DMS53 treated with DMSO at 0.1 percent for 48 hours (cell line): Measurements from ENCODE around the gene PPP6R3.
"Not testable (repeated sequence)": the region's sequence is repeated elsewhere in the genome, so short reads cannot be mapped to it uniquely, and the experiment has no call there.

Source experiments
- DNase-seq: peaks from one replicate; lab custom pipeline; 2025; ENCODE audit not compliant: unreplicated experiment; lab: John Stamatoyannopoulos, UW

The PPP6R3 gene

GRCh38 chr11:68523033-68523432 lies 62.5 kb downstream of the PPP6R3 start:
- no peak for DNase-seq

DNA sequence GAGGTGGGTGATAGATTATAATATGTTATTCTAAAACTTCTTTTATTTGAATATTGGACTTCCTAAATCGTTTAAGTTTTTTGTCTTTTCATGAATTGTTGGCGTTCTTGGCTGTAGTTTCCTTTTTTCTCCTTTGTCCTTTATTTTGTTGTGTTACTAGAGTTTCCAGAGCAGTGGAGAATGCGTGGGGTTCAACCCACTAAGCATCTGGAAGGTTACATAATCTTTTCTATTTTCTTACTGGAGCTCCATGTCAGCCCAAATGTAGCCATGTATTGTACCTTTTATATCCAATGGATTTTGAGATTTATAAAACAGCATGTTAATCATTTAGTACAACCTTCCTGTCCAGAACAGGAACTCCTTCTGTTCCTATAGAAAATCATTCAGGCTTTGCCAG lies 63.2 kb downstream of the PPP6R3 start:
- DNase-seq, result no peak

- DNase-seq, result no peak
Measured at GRCh38 chr11:68524213-68524612, 63.7 kb downstream of the PPP6R3 start.

GRCh38 chr11:68524681-68525080 lies 64.1 kb downstream of the PPP6R3 start:
- DNase-seq, result no peak

GRCh38 chr11:68525336-68525735 lies 64.8 kb downstream of the PPP6R3 start:
- DNase-seq, result no peak

DNA sequence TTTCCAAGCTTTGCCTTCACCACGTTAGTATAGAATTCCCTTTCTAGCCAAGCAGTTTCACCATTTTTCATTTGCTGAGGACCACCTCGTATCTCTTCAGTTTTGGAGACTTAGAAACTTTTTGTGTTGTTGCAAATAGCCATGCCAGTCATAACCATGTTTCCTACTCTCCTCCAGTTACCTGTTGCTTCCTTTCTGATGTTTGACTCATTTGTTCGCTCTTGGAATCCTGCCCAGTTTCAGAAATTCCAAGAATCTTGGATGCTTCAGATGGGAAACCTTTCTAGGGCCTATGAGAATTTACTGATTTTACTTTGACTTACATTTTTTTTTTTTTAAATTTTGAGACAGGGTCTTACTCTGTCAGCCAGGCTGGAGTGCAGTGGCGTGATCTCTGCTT lies 65.4 kb downstream of the PPP6R3 start:
- no peak for DNase-seq

GRCh38 chr11:68527585-68527984 lies 67.0 kb downstream of the PPP6R3 start:
- DNase-seq, result no peak

DNA sequence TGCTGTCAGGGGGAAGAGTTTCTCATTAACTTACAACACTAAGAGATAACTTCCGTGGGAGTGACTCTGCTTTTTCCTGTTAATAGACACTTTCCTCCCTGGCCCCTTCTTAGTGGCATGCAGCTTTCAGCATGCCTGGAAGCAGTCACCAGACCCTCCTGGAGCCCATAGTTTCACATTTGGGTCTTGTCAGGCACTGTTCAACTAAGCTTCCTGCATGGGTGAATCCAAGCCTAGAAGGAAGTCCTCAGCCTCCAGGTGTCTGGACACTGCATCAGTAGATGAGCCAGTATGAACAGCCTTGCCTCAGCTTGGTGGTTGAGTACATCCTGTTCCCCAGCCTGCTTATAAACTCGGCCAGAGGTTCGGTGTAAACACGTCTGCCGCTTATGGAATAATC lies 68.1 kb downstream of the PPP6R3 start:
- no peak for DNase-seq

DNA sequence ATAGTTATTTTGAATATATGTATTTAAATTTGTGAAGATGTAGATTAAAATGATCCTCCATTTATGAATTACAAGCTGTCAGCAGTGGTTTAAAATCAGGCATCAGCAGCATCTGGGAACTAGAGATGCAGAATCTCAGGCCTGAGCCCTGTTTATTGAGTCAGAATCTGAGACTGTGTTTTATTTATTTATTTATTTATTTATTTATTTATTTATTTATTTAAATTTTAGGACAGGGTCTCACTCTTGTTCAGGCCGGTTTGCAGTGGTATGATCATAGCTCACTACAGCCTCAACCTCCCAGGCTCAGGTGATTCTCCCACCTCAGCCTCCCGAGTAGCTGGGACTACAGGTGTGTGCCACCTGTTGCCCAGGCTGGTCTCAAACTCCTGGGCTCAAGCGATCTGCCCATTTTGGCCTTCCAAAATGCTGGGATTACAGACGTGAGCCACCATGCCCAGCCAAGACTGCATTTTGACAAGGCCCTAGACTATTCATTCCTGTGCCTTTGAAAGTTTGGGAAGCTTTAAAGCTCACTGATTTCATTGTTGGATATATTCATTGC lies 70.7 kb downstream of the PPP6R3 start:
- DNase-seq, result no peak

- peak; percentile 47 for DNase-seq
Measured at GRCh38 chr11:68532727-68533369, 72.3 kb downstream of the PPP6R3 start.

- no peak for DNase-seq
Measured at GRCh38 chr11:68533945-68534344, 73.4 kb downstream of the PPP6R3 start.

DNA sequence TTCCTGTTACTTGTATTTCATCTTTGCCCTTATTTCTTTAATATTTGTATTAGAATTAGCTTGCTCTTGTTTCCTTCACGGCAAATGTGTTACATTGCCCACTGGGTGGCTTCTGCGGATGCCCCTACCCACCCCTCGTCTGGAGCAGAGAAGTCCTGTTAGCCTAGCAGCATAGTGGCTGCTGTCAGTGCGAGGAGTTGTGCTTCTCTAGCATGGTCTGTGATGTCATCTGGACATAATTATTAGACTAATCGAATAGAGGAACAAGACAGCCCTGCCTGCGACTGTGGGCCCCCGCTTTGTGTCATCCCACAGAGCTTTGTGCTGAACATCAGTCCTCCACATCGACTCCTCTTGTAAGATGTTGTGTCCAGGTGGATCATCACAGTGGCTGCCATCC lies 74.5 kb downstream of the PPP6R3 start:
- DNase-seq, result no peak

DNA sequence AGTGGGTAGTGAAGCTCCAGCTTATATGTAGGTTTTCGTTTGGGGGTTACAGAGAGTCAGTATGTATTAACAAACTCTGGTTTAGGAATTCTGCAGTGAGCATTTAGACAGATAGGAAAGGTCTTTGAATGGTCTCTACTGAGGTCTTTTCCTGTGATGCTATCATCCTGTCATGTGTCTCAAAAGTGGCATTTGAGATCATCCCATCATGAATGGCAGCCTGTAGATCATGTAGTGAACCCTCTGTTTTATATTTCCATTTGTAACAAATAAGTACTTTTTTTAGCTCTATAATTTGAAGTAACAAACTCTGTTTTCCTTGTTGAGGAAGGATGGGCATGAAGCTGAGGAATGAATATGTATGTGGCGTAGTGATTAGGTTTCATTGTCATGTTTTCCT lies 76.2 kb downstream of the PPP6R3 start:
- DNase-seq, result no peak

DNA sequence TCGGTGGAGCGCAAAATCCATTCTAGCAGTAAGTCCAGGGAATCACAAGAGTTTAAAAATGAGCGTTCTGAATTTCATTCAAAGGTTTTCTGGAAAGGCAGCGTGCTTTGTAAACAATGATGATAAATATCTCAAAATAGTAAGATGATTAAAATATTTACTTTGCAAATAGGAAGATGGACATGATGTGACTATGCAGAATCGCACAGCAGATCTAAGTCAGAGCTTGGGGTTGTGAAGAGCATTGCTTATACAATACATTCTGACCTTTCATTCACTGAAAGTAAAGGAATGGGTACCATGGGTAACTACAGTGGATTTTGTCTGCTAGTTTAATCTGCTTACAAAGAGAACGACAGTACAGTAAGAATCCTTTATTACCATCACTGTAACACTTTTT lies 77.5 kb downstream of the PPP6R3 start:
- no peak for DNase-seq

- no peak for DNase-seq
Measured at GRCh38 chr11:68539395-68539794, 78.8 kb downstream of the PPP6R3 start.

GRCh38 chr11:68540504-68540903 lies 80.0 kb downstream of the PPP6R3 start:
- DNase-seq, result not testable (repeated sequence)

GRCh38 chr11:68541116-68541515 lies 80.6 kb downstream of the PPP6R3 start:
- DNase-seq, result no peak

DNA sequence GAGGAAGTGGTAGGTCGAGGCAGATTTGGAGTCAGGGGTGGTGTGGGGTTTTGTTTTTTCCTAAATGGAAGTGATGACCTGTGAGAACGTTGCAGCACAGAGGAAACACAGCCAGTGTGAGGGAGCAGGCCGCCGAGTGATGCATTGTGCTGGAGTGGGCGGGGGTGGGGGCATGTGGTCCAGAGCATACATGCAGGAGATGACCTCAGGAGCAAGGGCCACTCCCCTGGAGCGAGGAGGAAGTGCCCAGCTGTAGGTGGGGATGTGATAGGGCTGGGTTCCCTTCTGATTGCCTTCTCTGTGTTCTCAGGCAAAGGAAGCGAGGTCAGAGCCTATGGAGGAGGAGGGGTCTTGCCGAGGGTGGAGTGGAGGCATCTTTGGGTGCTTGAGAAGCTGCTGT lies 81.4 kb downstream of the PPP6R3 start:
- DNase-seq, result no peak

- no peak for DNase-seq
Measured at GRCh38 chr11:68542617-68543016, 82.1 kb downstream of the PPP6R3 start.

- DNase-seq, result no peak
Measured at GRCh38 chr11:68543594-68543993, 83.0 kb downstream of the PPP6R3 start.

DNA sequence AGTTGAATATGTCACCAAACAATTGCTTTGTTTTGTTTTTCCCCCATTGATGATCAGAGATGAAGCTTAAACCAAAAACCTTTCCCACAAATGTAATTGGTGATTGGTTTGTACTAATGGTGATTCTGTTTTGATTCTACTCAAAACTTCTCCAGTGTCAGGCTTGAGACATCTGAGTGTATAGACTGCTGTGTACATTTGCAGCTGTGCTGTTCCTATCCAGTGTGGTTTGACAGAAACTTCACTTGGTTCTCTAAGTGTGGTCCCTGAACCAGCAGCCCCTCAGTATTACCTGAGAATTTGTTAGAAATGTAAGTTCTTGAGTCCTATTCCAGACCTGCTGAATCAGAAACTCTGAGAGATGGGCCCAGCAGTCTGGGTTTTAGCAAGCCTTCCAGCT lies 84.8 kb downstream of the PPP6R3 start:
- DNase-seq, result no peak

GRCh38 chr11:68545796-68546195 lies 85.2 kb downstream of the PPP6R3 start:
- DNase-seq, result peak; percentile 88

DNA sequence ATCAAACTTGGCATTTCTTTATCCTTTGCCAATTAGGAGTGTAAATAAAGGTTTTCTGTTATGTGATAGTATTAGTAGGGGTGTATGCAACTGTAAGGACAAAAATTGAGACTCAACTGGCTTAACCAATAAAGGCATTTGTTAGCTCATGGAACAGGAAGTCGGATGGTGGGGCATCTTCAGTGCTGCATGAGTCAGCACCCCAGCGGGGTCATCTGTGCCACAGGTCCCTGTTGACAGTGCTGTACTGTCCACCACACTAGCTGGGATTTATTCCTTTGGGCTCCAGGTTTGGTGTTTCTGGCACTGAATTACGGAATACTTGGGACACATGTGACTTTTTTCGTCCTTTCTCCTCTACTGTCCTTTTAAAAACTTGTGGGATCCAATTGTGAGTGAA lies 86.0 kb downstream of the PPP6R3 start:
- DNase-seq, result peak; percentile 57
